HG03159 (cell line): ENCODE measurements around the gene ABCC2.
"Not testable (repeated sequence)": the region's sequence is repeated elsewhere in the genome, so short reads cannot be mapped to it uniquely, and the experiment has no call there.

Experiments
- ATAC-seq: cut with Tn5 transposase; IDR thresholded peaks from one replicate; pipeline ENCODE4 v1.9.1; 2021; ENCODE audit warnings: mild to moderate bottlenecking, moderate library complexity; ENCODE audit not compliant: unreplicated experiment

The ABCC2 gene

DNA sequence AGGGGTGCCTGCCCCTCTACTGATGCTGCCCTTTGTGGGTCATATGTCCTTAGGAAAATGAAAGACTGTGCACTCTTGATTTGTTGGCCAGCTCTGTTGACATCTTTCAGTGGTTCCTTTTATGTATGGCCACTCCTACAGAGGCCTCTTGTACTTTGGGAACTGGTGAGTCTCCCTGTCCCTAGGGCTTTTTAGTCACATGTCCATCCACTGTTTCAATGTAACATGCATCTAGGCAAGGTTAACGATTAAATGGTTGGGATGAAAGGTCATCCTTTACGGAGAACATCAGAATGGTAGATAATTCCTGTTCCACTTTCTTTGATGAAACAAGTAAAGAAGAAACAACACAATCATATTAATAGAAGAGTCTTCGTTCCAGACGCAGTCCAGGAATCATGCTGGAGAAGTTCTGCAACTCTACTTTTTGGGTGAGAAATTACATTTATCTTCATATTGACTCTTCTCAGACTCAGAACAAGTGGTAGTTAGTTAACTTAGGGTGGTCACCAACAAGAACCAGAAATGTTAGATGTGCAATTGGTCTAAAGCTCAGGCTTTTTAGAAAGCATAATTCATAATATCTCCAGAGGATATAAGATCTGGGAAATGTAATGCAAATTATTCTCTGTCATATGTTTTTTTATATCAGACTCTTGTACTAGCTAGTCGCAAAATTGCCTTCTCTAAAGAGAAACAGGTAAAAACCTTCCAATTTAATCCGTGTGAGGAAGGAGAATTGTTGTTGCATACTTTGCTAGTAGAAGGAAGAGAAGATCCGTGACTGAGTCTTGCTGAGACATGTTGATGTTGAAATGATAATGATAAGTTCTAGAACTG lies at the start of gene ABCC2:
Gene ABCC2, plus strand, starts transcription at position 194 of the 840 bp plus-strand sequence. Its CDS starts 205 bp downstream, at position 399.
- ATAC-seq = no peak

- ATAC-seq = no peak
Observed at GRCh38 chr10:99733366-99733765, 49.1 kb upstream of the ABCC2 start.

DNA sequence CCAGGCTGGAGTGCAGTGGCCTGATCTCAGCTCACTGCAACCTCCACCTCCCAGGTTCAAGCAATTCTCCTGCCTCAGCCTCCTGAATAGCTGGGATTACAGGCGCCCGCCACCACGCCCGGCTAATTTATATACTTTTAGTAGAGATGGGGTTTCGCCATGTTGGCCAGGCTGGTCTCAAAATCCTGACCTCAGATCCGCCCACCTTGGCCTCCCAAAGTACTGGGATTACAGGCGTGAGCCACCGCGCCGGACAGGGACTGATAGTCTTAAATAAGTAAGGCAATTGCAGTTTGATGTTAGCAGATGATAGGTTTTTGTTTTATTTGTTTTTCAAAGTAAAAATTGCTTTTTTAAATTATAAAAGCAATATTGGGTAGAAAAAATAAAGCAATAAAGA lies 48.3 kb upstream of the ABCC2 start:
- ATAC-seq = not testable (repeated sequence)

DNA sequence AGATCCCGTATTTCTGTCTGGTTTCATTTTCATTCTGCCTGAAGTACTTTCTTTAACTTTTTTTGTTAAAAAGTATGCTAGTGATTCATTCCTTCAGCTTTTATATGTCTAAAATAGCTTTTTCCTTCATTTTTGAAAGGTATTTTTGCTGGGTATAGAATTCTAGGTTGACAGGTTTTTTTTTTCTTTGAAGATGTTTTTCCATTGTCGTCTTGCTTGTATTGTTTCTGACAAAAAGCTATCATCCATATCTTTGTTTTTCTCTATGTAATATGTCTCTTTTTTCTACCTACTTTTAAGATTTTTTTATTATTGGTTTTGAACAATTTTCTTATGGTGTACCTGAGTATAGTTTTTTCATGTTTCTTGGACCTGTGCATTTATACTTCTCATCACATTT lies 42.2 kb upstream of the ABCC2 start:
- ATAC-seq = no peak

- ATAC-seq = no peak
Observed at GRCh38 chr10:99740933-99741559, 41.4 kb upstream of the ABCC2 start.

DNA sequence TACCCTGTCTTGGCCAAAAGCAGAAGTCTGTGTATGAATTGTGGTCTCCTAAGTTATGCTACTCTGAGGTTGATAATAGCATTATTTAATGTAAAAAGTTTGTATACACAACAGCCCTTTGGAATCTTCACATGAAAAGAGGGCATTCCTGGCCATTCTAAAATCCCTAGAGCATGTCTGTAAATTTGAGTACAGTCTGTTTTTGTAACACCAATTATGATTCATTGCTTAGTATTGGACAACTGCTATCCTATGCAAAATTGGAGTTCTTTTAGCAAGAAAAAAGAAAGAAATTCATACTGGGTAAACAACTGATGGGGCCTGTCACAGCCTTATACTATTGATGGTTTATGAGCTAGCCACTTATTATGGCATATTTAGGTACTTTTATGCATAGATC lies 40.2 kb upstream of the ABCC2 start:
- no peak for ATAC-seq

- ATAC-seq = no peak
Observed at GRCh38 chr10:99742701-99743100, 39.7 kb upstream of the ABCC2 start.

DNA sequence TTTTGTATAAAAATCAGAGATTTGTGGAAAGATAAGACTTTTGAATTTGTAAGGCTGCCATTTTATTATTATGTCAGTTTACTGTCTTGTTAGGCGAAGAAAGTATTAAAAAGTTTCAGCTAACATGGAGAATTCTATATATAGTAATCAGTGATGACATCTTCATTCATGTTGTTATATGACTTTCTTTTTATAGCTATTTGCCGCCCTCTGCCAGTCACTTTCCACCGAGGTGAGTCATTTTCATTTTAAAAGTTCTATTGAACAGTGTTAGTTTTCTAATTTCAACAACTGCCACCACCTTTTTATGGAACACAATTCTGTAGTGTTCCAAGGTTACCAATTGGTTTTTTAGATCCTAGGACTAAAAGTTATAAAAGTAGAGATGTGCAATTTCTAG lies 38.6 kb upstream of the ABCC2 start:
- ATAC-seq = no peak

- ATAC-seq = not testable (repeated sequence)
Observed at GRCh38 chr10:99746166-99746565, 36.3 kb upstream of the ABCC2 start.

GRCh38 chr10:99748823-99749451 lies 33.5 kb upstream of the ABCC2 start:
- no peak for ATAC-seq

GRCh38 chr10:99750641-99751040 lies 31.8 kb upstream of the ABCC2 start:
- ATAC-seq = no peak

DNA sequence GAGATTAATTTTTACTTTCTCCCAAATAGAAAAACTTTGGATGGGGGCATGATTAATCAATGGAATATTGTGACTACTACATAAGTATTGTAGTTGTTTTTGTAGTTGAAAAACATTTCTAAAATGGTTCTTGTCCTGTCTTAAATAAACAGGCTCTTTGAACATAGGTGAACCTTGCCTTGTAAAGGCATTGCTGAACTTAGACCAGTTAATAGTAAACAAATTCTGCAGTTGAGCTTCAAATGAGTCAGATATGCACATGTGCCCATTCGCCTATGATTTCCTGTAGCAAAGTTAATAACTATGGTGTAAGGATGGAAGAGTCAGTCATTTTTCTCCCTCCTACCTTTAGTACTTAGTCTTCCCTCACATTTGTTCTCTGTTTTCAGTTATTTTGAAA lies 27.8 kb upstream of the ABCC2 start:
- ATAC-seq = no peak

DNA sequence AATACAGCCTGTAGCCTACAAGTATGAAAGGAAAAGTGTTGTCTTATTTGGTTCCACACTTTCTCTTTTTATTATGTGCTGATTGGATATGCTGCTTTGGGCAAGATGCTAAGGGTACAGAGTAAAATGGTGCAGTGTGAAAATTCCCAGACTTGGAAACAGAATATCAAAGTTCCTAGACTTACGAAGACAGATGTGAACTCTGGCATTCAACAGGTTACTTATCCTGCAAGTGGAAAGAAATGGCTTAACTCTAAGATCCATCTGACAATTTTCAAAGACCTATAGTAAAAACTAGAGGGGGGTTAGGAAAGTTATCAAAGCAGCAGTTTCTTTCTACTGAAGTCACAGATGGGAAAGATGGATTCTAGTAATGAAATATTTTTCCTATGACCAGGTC lies 26.3 kb upstream of the ABCC2 start:
- ATAC-seq = no peak

- no peak for ATAC-seq
Observed at GRCh38 chr10:99758211-99758891, 24.1 kb upstream of the ABCC2 start.

DNA sequence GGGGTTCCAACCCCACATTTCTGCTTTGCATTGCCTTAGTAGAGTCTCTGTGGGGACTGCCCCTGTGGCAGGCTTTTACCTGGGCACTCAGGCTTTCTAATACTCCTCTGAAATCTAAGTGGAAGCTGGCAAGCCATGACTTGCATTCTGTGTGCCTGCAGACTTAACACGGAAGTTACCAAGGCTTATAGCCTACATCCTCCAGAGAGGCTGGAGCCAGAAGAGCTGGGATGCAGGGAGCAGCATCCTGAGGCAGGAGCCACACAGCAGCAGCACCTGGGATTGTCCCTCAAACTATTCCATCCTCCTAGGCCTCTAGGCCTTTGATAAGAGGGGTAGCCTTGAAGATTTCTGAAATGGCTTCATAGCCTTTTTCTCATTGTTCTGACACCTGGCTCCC lies 22.1 kb upstream of the ABCC2 start:
- no peak for ATAC-seq

GRCh38 chr10:99761365-99761764 lies 21.1 kb upstream of the ABCC2 start:
- no peak for ATAC-seq

GRCh38 chr10:99765672-99766301 lies 16.7 kb upstream of the ABCC2 start:
- no peak for ATAC-seq

- ATAC-seq = no peak
Observed at GRCh38 chr10:99766302-99766681, 16.1 kb upstream of the ABCC2 start.

DNA sequence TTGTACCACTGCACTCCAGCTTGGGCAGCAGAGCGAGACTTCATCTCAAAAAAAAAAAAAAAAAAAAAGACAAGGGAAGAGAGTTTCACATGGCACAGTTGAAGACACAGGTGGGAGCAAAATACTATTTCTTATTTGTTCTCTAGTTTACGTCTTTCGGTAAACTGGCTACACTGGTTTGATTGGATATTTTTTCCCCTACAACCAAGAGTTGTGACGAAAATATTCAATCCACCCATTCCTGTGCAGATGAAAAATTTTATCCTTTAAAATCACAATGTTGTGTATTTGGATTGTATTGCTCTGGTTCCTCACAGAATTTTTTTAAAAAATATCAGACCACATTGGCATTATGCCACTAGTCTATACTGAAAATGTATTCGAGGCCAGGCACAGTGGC lies 14.5 kb upstream of the ABCC2 start:
- no peak for ATAC-seq

- ATAC-seq = no peak
Observed at GRCh38 chr10:99768556-99768955, 13.9 kb upstream of the ABCC2 start.

- ATAC-seq = no peak
Observed at GRCh38 chr10:99769706-99770105, 12.7 kb upstream of the ABCC2 start.
